ENCODE measurements around the gene NUDT7.

NUDT7 gene

GRCh38 chr16:77722309-77723107, at the start of gene NUDT7:
Gene NUDT7 (plus strand): TSS chr16:77722514. CDS start chr16:77722583, 69 bp downstream.
- peak; percentile 100 for DNase-seq (ENCODE audit: low spot score)

GRCh38 chr16:77674888-77675287, 47.4 kb upstream of the NUDT7 start:
- peak; percentile 41 for DNase-seq (ENCODE audit: low spot score)

GRCh38 chr16:77675464-77676324, 46.6 kb upstream of the NUDT7 start:
- DNase-seq (ENCODE audit: low spot score), result peak; percentile 80

- DNase-seq (ENCODE audit: low spot score), result no peak
Measured at GRCh38 chr16:77677129-77677528, 45.2 kb upstream of the NUDT7 start.

- no peak for DNase-seq (ENCODE audit: low spot score)
Measured at GRCh38 chr16:77679391-77679790, 42.9 kb upstream of the NUDT7 start.

- no peak for DNase-seq (ENCODE audit: low spot score)
Measured at GRCh38 chr16:77679901-77680300, 42.4 kb upstream of the NUDT7 start.

- no peak for DNase-seq (ENCODE audit: low spot score)
Measured at GRCh38 chr16:77680496-77680895, 41.8 kb upstream of the NUDT7 start.

- DNase-seq (ENCODE audit: low spot score), result no peak
Measured at GRCh38 chr16:77682586-77682985, 39.7 kb upstream of the NUDT7 start.

GRCh38 chr16:77683397-77684180, 38.7 kb upstream of the NUDT7 start:
- no peak for DNase-seq (ENCODE audit: low spot score)

- no peak for DNase-seq (ENCODE audit: low spot score)
Measured at GRCh38 chr16:77684181-77684526, 38.2 kb upstream of the NUDT7 start.

GRCh38 chr16:77686385-77686784, 35.9 kb upstream of the NUDT7 start:
- no peak for DNase-seq (ENCODE audit: low spot score)

GRCh38 chr16:77689971-77690370, 32.3 kb upstream of the NUDT7 start:
- no peak for DNase-seq (ENCODE audit: low spot score)

- no peak for DNase-seq (ENCODE audit: low spot score)
Measured at GRCh38 chr16:77690416-77690815, 31.9 kb upstream of the NUDT7 start.

GRCh38 chr16:77692612-77693011, 29.7 kb upstream of the NUDT7 start:
- DNase-seq (ENCODE audit: low spot score), result no peak

GRCh38 chr16:77696149-77696548, 26.2 kb upstream of the NUDT7 start:
- no peak for DNase-seq (ENCODE audit: low spot score)

GRCh38 chr16:77700846-77701245, 21.5 kb upstream of the NUDT7 start:
- no peak for DNase-seq (ENCODE audit: low spot score)

- no peak for DNase-seq (ENCODE audit: low spot score)
Measured at GRCh38 chr16:77705351-77705750, 17.0 kb upstream of the NUDT7 start.

GRCh38 chr16:77711179-77711578, 11.1 kb upstream of the NUDT7 start:
- DNase-seq (ENCODE audit: low spot score), result no peak

GRCh38 chr16:77711775-77712174, 10.5 kb upstream of the NUDT7 start:
- no peak for DNase-seq (ENCODE audit: low spot score)

GRCh38 chr16:77715145-77715544, 7.2 kb upstream of the NUDT7 start:
- no peak for DNase-seq (ENCODE audit: low spot score)

GRCh38 chr16:77721752-77722308, 484 bp upstream of the NUDT7 start:
- DNase-seq (ENCODE audit: low spot score), result no peak

GRCh38 chr16:77723108-77723514, 797 bp downstream of the NUDT7 start:
- DNase-seq (ENCODE audit: low spot score), result peak; percentile 59
